Measurements from ENCODE around the gene DNAJC16.

The DNAJC16 gene

GRCh38 chr1:15524283-15525049 is 2.2 kb upstream of the DNAJC16 start:
- H3K27me3 ChIP-seq (ENCODE audit: insufficient read depth, poor library complexity, severe bottlenecking): no peaks in the 10 kb centered on the region
- ATAC-seq (ENCODE audit: low read depth) (peak; percentile 22), DNase-seq (ENCODE audit: low spot score) (peak; percentile 98)
- no peaks in the 10 kb centered on the region for H3K4me1 ChIP-seq (ENCODE audit: insufficient read depth, poor library complexity, severe bottlenecking)
- peaks cover 9% of the 10 kb centered on the region; the same call in 1 of the 2 replicates for H3K36me3 ChIP-seq (ENCODE audit: low read depth)
- H3K27ac ChIP-seq (ENCODE audit: poor library complexity, severe bottlenecking): peak overlapping the region; percentile 57
- TF ChIP-seq, protein P1, sequence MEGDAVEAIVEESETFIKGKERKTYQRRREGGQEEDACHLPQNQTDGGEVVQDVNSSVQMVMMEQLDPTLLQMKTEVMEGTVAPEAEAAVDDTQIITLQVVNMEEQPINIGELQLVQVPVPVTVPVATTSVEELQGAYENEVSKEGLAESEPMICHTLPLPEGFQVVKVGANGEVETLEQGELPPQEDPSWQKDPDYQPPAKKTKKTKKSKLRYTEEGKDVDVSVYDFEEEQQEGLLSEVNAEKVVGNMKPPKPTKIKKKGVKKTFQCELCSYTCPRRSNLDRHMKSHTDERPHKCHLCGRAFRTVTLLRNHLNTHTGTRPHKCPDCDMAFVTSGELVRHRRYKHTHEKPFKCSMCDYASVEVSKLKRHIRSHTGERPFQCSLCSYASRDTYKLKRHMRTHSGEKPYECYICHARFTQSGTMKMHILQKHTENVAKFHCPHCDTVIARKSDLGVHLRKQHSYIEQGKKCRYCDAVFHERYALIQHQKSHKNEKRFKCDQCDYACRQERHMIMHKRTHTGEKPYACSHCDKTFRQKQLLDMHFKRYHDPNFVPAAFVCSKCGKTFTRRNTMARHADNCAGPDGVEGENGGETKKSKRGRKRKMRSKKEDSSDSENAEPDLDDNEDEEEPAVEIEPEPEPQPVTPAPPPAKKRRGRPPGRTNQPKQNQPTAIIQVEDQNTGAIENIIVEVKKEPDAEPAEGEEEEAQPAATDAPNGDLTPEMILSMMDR (IDR thresholded peaks at IDR 0.05; ENCODE audit: poor library complexity, severe bottlenecking): no peak
- peak overlapping the region; percentile 55 for H3K4me3 ChIP-seq (ENCODE audit: severe bottlenecking)
- no peaks in the 10 kb centered on the region for H3K9me3 ChIP-seq (ENCODE audit: severe bottlenecking)

DNA sequence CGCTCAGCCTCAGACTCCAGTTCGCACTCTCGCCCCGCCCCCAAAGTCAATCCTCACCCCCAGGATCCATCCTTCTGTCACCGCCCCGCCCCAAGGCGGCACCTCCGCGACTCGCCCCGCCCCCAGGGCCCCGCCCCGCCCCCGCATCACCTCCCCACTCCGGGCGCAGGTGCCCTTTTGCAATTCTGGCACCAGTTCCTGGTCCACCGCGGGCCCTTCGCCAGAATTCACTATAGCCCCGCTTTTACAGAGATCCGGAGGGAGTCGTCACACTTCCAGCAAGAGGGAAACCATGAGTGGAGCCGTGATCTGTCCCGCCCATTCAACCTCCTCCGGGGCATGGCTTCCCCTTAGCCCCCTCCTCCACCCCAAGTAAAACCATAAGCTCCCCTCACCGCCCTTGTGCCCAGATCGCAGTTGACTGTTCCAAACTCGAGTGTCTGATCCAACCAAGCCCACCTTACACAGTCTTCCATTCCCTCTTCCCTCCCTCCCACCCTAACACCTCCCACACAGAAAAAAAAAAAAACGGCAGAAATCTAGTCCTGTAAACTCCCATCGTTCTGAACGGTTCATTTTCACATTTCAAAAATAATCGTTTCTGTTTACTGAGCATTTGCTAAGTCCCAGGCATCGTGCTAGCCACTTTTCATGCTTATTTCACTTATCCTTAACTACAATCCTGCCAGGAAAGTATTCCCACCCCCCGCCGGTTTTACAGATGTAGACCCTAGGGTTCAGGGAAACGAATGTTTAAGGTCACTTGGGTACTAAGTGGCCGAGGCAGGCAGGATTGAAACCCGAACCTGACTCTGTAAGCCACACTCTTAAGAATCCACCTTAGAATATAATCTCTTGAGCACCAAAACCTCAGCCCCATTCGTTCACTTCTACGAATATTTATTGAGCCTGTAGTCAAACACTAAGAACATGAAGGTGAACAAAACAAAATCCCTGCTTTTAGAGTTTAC is 1.3 kb upstream of the DNAJC16 start:
- Histone ChIP-seq H3K36me3 (ENCODE audit: low read depth) (peaks cover 12% of the 10 kb centered on the region; the same call in 1 of the 2 replicates), H3K4me1 (ENCODE audit: insufficient read depth, poor library complexity, severe bottlenecking) (no peaks in the 10 kb centered on the region), H3K9me3 (ENCODE audit: severe bottlenecking) (no peaks in the 10 kb centered on the region), H3K27me3 (ENCODE audit: insufficient read depth, poor library complexity, severe bottlenecking) (no peaks in the 10 kb centered on the region), H3K27ac (ENCODE audit: poor library complexity, severe bottlenecking) (peak overlapping the region; percentile 57), H3K4me3 (ENCODE audit: severe bottlenecking) (peak overlapping the region; percentile 61)
- DNase-seq (ENCODE audit: low spot score) (peak; percentile 99), ATAC-seq (ENCODE audit: low read depth) (peak; percentile 26)
- TF ChIP-seq, protein P1 (IDR thresholded peaks at IDR 0.05; ENCODE audit: poor library complexity, severe bottlenecking): no peak

DNA sequence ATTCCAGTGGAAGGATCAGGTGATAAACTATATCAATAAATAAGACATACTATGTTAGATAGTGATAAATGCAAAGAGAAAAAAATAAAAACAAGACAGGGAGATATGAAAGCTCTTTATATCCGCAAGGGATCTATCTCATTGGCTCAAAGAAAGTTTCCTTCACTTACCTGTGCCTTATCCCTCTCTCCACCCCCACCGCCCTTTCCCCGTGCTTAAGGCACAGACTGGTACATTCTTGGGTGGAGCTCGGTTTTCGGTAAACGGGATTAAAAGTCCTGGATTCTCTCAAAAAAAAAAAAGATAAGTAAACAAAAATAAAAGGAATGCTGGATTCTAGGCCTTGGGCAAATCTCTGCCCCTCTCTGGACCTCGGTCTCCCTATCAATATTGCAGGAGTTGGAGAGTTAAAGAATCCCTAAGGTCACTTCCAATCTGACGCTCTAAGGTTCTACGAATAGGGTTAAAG is 593 bp upstream of the DNAJC16 start:
- peak overlapping the region; percentile 57 for H3K27ac ChIP-seq (ENCODE audit: poor library complexity, severe bottlenecking)
- ATAC-seq (ENCODE audit: low read depth): no peak
- no peaks in the 10 kb centered on the region for H3K4me1 ChIP-seq (ENCODE audit: insufficient read depth, poor library complexity, severe bottlenecking)

DNA sequence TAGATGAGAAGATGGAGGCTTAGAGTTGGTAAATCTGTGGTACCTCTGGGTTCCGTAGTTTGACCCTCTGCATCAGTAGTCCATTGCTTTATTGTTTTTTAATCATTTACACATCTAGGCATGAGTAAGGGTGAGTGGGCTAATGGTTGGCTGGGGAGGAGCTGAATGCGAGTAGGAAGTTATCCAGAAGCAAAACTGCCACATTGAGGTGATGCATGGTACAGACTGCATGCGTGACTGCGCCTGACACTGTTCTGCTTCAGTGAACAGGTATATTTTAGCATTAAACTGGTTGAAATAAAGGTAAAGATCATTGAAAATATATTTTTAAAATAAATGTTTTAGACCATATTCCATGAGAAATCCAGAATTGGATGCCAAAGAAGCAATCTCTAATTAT is 4.4 kb downstream of the DNAJC16 start:
- H3K9me3 ChIP-seq (ENCODE audit: severe bottlenecking): no peaks in the 10 kb centered on the region
- peaks cover 48% of the 10 kb centered on the region for H3K36me3 ChIP-seq (ENCODE audit: low read depth)
- TF ChIP-seq, protein P1 (IDR thresholded peaks at IDR 0.05; ENCODE audit: poor library complexity, severe bottlenecking): no peak

More for the DNA sequence above, 593 bp upstream of the DNAJC16 start:
- H3K36me3 ChIP-seq (ENCODE audit: low read depth): peaks cover 17% of the 10 kb centered on the region; the same call in 1 of the 2 replicates
- TF ChIP-seq, protein P1 (IDR thresholded peaks at IDR 0.05; ENCODE audit: poor library complexity, severe bottlenecking): no peak
- H3K4me3 ChIP-seq (ENCODE audit: severe bottlenecking): peak overlapping the region; percentile 61
- no peak for DNase-seq (ENCODE audit: low spot score)
- no peaks in the 10 kb centered on the region for H3K9me3 ChIP-seq (ENCODE audit: severe bottlenecking)
- no peaks in the 10 kb centered on the region for H3K27me3 ChIP-seq (ENCODE audit: insufficient read depth, poor library complexity, severe bottlenecking)

More for the DNA sequence above, 4.4 kb downstream of the DNAJC16 start:
- no peak for ATAC-seq (ENCODE audit: low read depth)
- Histone ChIP-seq H3K27me3 (ENCODE audit: insufficient read depth, poor library complexity, severe bottlenecking) (no peaks in the 10 kb centered on the region), H3K4me1 (ENCODE audit: insufficient read depth, poor library complexity, severe bottlenecking) (no peaks in the 10 kb centered on the region), H3K27ac (ENCODE audit: poor library complexity, severe bottlenecking) (no peak overlapping the region), H3K4me3 (ENCODE audit: severe bottlenecking) (no peak overlapping the region)
- no peak for DNase-seq (ENCODE audit: low spot score)

Data from RWPE2 (cell line).